Stomach (tissue), 9 donors: Measurements from ENCODE around the gene NUP210. TPM values are rescaled to one million over a fixed set of nuclear protein-coding genes. Genes with fewer than 3 reads are reported as not detected.

ENCODE experiments used
- DNase-seq, 2 donors: peaks; one replicate each; pipeline versions ENCODE4 v3.0.0 to v3.0.0-alpha.2; 2013 to 2019
- H3K27ac ChIP-seq, 5 donors: fragments of 200-600 bp in 4 of 5; sonication (generic) in 4 of 5; one replicate each; pipeline ENCODE4 v1.5.1; 2013 to 2019; ENCODE audit warnings: mild to moderate bottlenecking in 1 of 5, moderate library complexity in 1 of 5
- H3K27me3 ChIP-seq, 3 donors: fragments of 200-600 bp; sonication (generic); one replicate each; pipeline ENCODE4 v1.5.1; 2017 to 2019; ENCODE audit warnings: mixed run types in 1 of 3
- H3K36me3 ChIP-seq, 4 donors: fragments of 200-600 bp; sonication (generic); 1 replicate in 3 of 4; 2 replicates in 1 of 4; pipeline ENCODE4 v1.5.1; 2016 to 2019
- H3K4me1 ChIP-seq, 4 donors: fragments of 200-600 bp; sonication (generic); one replicate each; pipeline ENCODE4 v1.5.1; 2016 to 2019
- H3K4me3 ChIP-seq, 4 donors: fragments of 200-600 bp; sonication (generic) in 3 of 4; one replicate each; pipeline ENCODE4 v1.5.1; 2016 to 2019; ENCODE audit warnings: mild to moderate bottlenecking in 1 of 4
- H3K9me3 ChIP-seq, 4 donors: fragments of 200-600 bp; sonication (generic); one replicate each; pipeline ENCODE4 v1.5.1; 2016 to 2019
- CTCF ChIP-seq, 7 experiments: fragments of 450-650 bp in 4 of 7; fragments of 200-600 bp in 3 of 7; sonication (generic) in 3 of 7; IDR thresholded peaks; one replicate each; pipeline ENCODE4 v1.5.1; 2016 to 2019; ENCODE audit warnings: antibody characterized with exemption in 7 of 7, control low read depth in 2 of 7, mild to moderate bottlenecking in 1 of 7
- EP300 ChIP-seq: sonication (generic); formaldehyde crosslinking; IDR thresholded peaks from one replicate; pipeline ENCODE4 v1.6.1; 2017; ENCODE audit warnings: antibody characterized with exemption
- POLR2A ChIP-seq, 4 donors: fragments of 450-650 bp; IDR thresholded peaks; one replicate each; pipeline ENCODE4 v1.6.1; 2016; ENCODE audit warnings: antibody characterized with exemption in 4 of 4, control low read depth in 2 of 4, mild to moderate bottlenecking in 1 of 4, moderate library complexity in 1 of 4
- POLR2AphosphoS5 ChIP-seq, 3 donors: sonication (generic); formaldehyde crosslinking; IDR thresholded peaks; one replicate each; pipeline ENCODE4 v1.6.1; 2016; ENCODE audit warnings: antibody characterized with exemption in 3 of 3
- WGBS, 5 donors: extraction: QIAGEN DNeasy Blood & Tissue Kit in 3 of 5; methylation state at CpG; one replicate each; pipeline versions ENCODE4 v1.1.5 to v1.1.7; 2013 to 2018; 5-methylcytosine and 5-hydroxymethylcytosine counted together
- intact Hi-C: fragments of 100-400 bp; cut with DNase I; formaldehyde crosslinking; loops from one replicate; pipeline ENCODE4 v1.15.1; 2023; ENCODE audit warnings: low total_unique reads
- polyA plus RNA-seq, 3 donors: library from polyadenylated mRNA; stranded (reverse); fragments of 200-250 nt; gene quantifications; one replicate each; pipeline ENCODE4 v1.2.3, GENCODE V29; 2013
- total RNA-seq, 5 donors: library from RNA; depleted of rRNA; stranded (reverse); fragments of >200 nt; gene quantifications; one replicate each; pipeline versions ENCODE4 v1.1.0 to v1.2.3, GENCODE V29; 2014 to 2016
- donor health status: healthy with polysubstance abuse.
- donor health status: Bipolar disorder and iron deficiency.
- donor health status: healthy.

The NUP210 gene
- total and polyA plus RNA-seq, 8 donors: 0.92 to 21.1 (median 10.8) TPM

- Histone ChIP-seq H3K27me3 (no peaks in the 10 kb centered on the region), H3K9me3 (peaks cover 0 to 20% (median 19%) of the 10 kb centered on the region in 4 donors), H3K36me3 (no peaks in the 10 kb centered on the region), H3K4me1 (no peaks in the 10 kb centered on the region), H3K4me3 (no peak overlapping the region), H3K27ac (no peak overlapping the region)
- intact Hi-C loops: no loop called here
- TF ChIP-seq EP300: no peak
- no peak for TF ChIP-seq CTCF (IDR thresholded peaks at IDR 0.05)
- TF ChIP-seq POLR2A (IDR thresholded peaks at IDR 0.05): no peak
- TF ChIP-seq POLR2AphosphoS5 (IDR thresholded peaks at IDR 0.05): no peak
- 91 to 100% (median 97%) methylated on average over 1 of the region's 1 CpG for WGBS, 5 donors
- DNase-seq: no peak
Observed at GRCh38 chr3:13407475-13407874, 12.6 kb downstream of the NUP210 start.

GRCh38 chr3:13406190-13406589 is 13.9 kb downstream of the NUP210 start:
- no peak for DNase-seq
- no peaks in the 10 kb centered on the region for H3K4me1 ChIP-seq
- no peak overlapping the region for H3K4me3 ChIP-seq
- WGBS, 5 donors: 64 to 78% (median 76%) methylated on average over 5 of the region's 5 CpGs
- TF ChIP-seq POLR2A (IDR thresholded peaks at IDR 0.05): no peak
- TF ChIP-seq POLR2AphosphoS5 (IDR thresholded peaks at IDR 0.05): no peak
- no peak for TF ChIP-seq EP300
- no peak for TF ChIP-seq CTCF (IDR thresholded peaks at IDR 0.05)
- H3K27ac ChIP-seq: no peak overlapping the region
- no peaks in the 10 kb centered on the region for H3K36me3 ChIP-seq
- intact Hi-C loops: no loop called here
- H3K27me3 ChIP-seq: no peaks in the 10 kb centered on the region
- peaks cover 0 to 20% (median 19%) of the 10 kb centered on the region in 4 donors for H3K9me3 ChIP-seq

GRCh38 chr3:13405614-13406013 is 14.5 kb downstream of the NUP210 start:
- intact Hi-C loops: no loop called here
- Histone ChIP-seq H3K27me3 (no peaks in the 10 kb centered on the region), H3K9me3 (peaks cover 0 to 20% (median 19%) of the 10 kb centered on the region in 4 donors), H3K36me3 (no peaks in the 10 kb centered on the region), H3K4me3 (no peak overlapping the region), H3K4me1 (no peaks in the 10 kb centered on the region), H3K27ac (no peak overlapping the region)
- no peak for TF ChIP-seq EP300
- no peak for TF ChIP-seq POLR2AphosphoS5 (IDR thresholded peaks at IDR 0.05)
- no peak for TF ChIP-seq CTCF (IDR thresholded peaks at IDR 0.05)
- no peak for TF ChIP-seq POLR2A (IDR thresholded peaks at IDR 0.05)
- DNase-seq: no peak
- WGBS, 5 donors: 92 to 100% (median 94%) methylated on average over 1 of the region's 1 CpG

GRCh38 chr3:13404626-13405452 is 15.3 kb downstream of the NUP210 start:
- Histone ChIP-seq H3K36me3 (no peaks in the 10 kb centered on the region), H3K9me3 (peaks cover 0 to 20% (median 19%) of the 10 kb centered on the region in 4 donors), H3K27ac (no peak overlapping the region), H3K4me3 (no peak overlapping the region), H3K27me3 (no peaks in the 10 kb centered on the region), H3K4me1 (no peaks in the 10 kb centered on the region)
- WGBS, 5 donors: 79 to 90% (median 84%) methylated on average over 9 of the region's 9 CpGs
- intact Hi-C loops: no loop called here
- DNase-seq: no peak
- no peak for TF ChIP-seq EP300
- TF ChIP-seq POLR2AphosphoS5 (IDR thresholded peaks at IDR 0.05): no peak
- no peak for TF ChIP-seq CTCF (IDR thresholded peaks at IDR 0.05)
- TF ChIP-seq POLR2A (IDR thresholded peaks at IDR 0.05): no peak
